ENCODE results near the gene HJURP.

Gene HJURP

DNA sequence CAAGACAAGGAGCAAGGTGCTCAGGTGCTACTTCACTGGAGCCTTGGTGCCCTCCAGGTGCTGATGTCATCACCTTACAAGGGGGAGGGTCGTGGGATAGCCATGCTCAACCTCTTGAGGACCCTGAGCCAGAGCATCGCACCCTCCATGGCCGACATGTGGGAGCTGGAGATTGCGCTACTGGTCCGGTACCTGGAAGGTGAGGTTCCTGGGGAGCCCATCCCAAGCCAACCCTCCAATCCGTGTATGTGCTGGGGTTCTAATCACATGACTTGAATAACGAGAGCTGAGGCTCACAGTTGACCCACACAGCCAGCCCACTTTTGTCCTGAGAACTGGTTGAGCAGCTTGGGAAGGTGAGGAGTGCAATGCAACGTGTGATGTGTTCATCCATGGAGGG lies 50.3 kb downstream of the HJURP start:
- no peak for TF ChIP-seq CTCF (IDR thresholded peaks at IDR 0.05)
- no peak for TF ChIP-seq ZFX (IDR thresholded peaks at IDR 0.05; ENCODE audit: borderline replicate concordance)
- H3K27ac ChIP-seq: no peak overlapping the region

DNA sequence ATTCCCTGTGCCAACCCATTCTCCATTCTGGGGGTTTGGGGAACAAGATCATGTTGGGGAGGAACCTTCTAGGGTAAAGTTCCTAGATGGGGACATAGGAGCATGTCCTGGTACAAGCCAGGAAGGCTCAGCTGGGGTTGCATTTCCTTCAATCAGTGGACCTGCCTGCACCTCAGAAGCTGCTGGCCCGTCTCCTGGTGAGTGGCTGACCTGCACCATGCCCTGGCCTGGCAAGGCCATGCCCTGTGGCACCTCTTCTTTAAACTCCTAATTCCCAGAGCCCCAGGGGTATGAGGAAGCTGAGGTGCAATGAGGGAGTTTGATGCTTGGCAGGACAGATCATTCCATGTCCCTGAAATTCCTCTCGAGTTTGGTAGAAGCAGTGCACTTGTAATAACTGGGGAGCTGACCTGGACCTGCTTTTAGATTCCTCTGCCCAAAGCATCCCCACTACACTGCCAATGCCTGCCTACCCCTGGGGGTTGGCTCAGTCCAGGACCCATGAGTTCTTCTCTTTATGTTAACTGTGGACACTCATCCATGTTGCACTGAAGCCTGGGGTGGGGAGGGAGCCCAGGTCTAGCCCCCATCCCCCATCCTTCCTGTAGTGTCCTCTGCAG lies 50.9 kb downstream of the HJURP start:
- H3K27ac ChIP-seq: no peak overlapping the region
- TF ChIP-seq CTCF (IDR thresholded peaks at IDR 0.05): no peak
- TF ChIP-seq ZFX (IDR thresholded peaks at IDR 0.05; ENCODE audit: borderline replicate concordance): no peak

- H3K27ac ChIP-seq: no peak overlapping the region
- TF ChIP-seq ZFX (IDR thresholded peaks at IDR 0.05; ENCODE audit: borderline replicate concordance) (no peak), CTCF (IDR thresholded peaks at IDR 0.05) (no peak)
These were observed 52.1 kb downstream of the HJURP start for GRCh38 chr2:233802132-233802815.

- no peak for TF ChIP-seq CTCF (IDR thresholded peaks at IDR 0.05)
- TF ChIP-seq ZFX (IDR thresholded peaks at IDR 0.05; ENCODE audit: borderline replicate concordance): no peak
- H3K27ac ChIP-seq: no peak overlapping the region
These were observed 52.8 kb downstream of the HJURP start for GRCh38 chr2:233801357-233802131.

- H3K27ac ChIP-seq: no peak overlapping the region
- TF ChIP-seq CTCF (IDR thresholded peaks at IDR 0.05) (no peak), ZFX (IDR thresholded peaks at IDR 0.05; ENCODE audit: borderline replicate concordance) (no peak)
These were observed 54.1 kb downstream of the HJURP start for GRCh38 chr2:233800208-233800607.

GRCh38 chr2:233799716-233800115 lies 54.6 kb downstream of the HJURP start:
- TF ChIP-seq ZFX (IDR thresholded peaks at IDR 0.05; ENCODE audit: borderline replicate concordance): no peak
- H3K27ac ChIP-seq: no peak overlapping the region

- H3K27ac ChIP-seq: no peak overlapping the region
- TF ChIP-seq CTCF (IDR thresholded peaks at IDR 0.05) (no peak), ZFX (IDR thresholded peaks at IDR 0.05; ENCODE audit: borderline replicate concordance) (no peak)
These were observed 55.2 kb downstream of the HJURP start for GRCh38 chr2:233799087-233799665.
